Activated CD4-positive, alpha-beta T cell treated with anti-CD3 and anti-CD28 coated beads, Interleukin-2, amount 50 U/mL, for 48 hours (primary cell): ENCODE data around the gene MCRIP2.

Source experiments
- DNase-seq, 2 experiments: peaks; one replicate each; pipeline ENCODE4 v3.0.0-alpha.2; 2020

MCRIP2 gene

GRCh38 chr16:672371-672770 is 30.7 kb downstream of the MCRIP2 start:
- no peak for DNase-seq

- DNase-seq, result no peak
These were observed 31.2 kb downstream of the MCRIP2 start for GRCh38 chr16:672851-673250.

- DNase-seq, result no peak
These were observed 31.9 kb downstream of the MCRIP2 start for GRCh38 chr16:673399-673991.

GRCh38 chr16:674214-674881 is 32.7 kb downstream of the MCRIP2 start:
- no peak for DNase-seq

- no peak for DNase-seq
These were observed 33.6 kb downstream of the MCRIP2 start, which contains the start of gene RHBDL1 for GRCh38 chr16:674968-675883. TSS of gene RHBDL1 (plus strand) at chr16:675671. CDS start at chr16:675791, 120 bp downstream.

- no peak for DNase-seq
These were observed 34.4 kb downstream of the MCRIP2 start for GRCh38 chr16:675884-676564.

- DNase-seq, result no peak
These were observed 34.9 kb downstream of the MCRIP2 start for GRCh38 chr16:676565-676902.

- no peak for DNase-seq
These were observed 35.3 kb downstream of the MCRIP2 start for GRCh38 chr16:676913-677312.

GRCh38 chr16:677316-678190 is 35.9 kb downstream of the MCRIP2 start:
- no peak for DNase-seq

GRCh38 chr16:678209-678857 is 36.7 kb downstream of the MCRIP2 start:
- no peak for DNase-seq

- DNase-seq, result peak; percentile 62 to 66
These were observed 37.5 kb downstream of the MCRIP2 start for GRCh38 chr16:678858-679813.

- peak; percentile 89 to 91 for DNase-seq
These were observed 38.4 kb downstream of the MCRIP2 start, which contains the start of gene STUB1 for GRCh38 chr16:679814-680624. TSS of gene STUB1 (plus strand) at chr16:680410. CDS start at chr16:680526, 116 bp downstream.

GRCh38 chr16:680625-680945 is 39.0 kb downstream of the MCRIP2 start:
- DNase-seq, result no peak

GRCh38 chr16:680967-681745 is 39.5 kb downstream of the MCRIP2 start:
- peak in 1 of 2 experiments; percentile 30 for DNase-seq

GRCh38 chr16:681746-682427 is 40.3 kb downstream of the MCRIP2 start:
- DNase-seq, result no peak

- no peak for DNase-seq
These were observed 41.1 kb downstream of the MCRIP2 start for GRCh38 chr16:682493-683395.
